GM10266 (cell line): ENCODE measurements around the gene WNT16.
"Not testable (repeated sequence)": the region's sequence is repeated elsewhere in the genome, so short reads cannot be mapped to it uniquely, and the experiment has no call there.

ENCODE experiments used
- DNase-seq: peaks from one replicate; pipeline ENCODE4 v3.0.0; 2012; ENCODE audit errors: extremely low spot score
- CTCF ChIP-seq: IDR thresholded peaks from 2 replicates; pipeline ENCODE4 v1.5.1; 2012; ENCODE audit warnings: mild to moderate bottlenecking, low read depth; ENCODE audit not compliant: control insufficient read depth, insufficient read depth; ENCODE audit errors: missing control alignments

The WNT16 gene

GRCh38 chr7:121307021-121307574, 21.7 kb upstream of the WNT16 start:
- no peak for TF ChIP-seq CTCF
- no peak for DNase-seq

- no peak for DNase-seq
- TF ChIP-seq CTCF: no peak
These were observed 15.5 kb upstream of the WNT16 start for GRCh38 chr7:121313220-121313792.

GRCh38 chr7:121313793-121314676, 14.8 kb upstream of the WNT16 start:
- TF ChIP-seq CTCF: no peak
- DNase-seq: no peak

GRCh38 chr7:121315170-121315569, 13.6 kb upstream of the WNT16 start:
- not testable (repeated sequence) for DNase-seq

GRCh38 chr7:121322460-121322859, 6.3 kb upstream of the WNT16 start:
- TF ChIP-seq CTCF: no peak
- no peak for DNase-seq

GRCh38 chr7:121323515-121324302, 5.1 kb upstream of the WNT16 start:
- TF ChIP-seq CTCF: no peak
- no peak for DNase-seq

GRCh38 chr7:121327671-121328070, 1.1 kb upstream of the WNT16 start:
- TF ChIP-seq CTCF: no peak
- no peak for DNase-seq
